ENCODE results near the gene ERAP2. TPM values are rescaled to one million over a fixed set of nuclear protein-coding genes. Genes with fewer than 3 reads are reported as not detected.
"Not testable (repeated sequence)": the region's sequence is repeated elsewhere in the genome, so short reads cannot be mapped to it uniquely, and the experiment has no call there.

The ERAP2 gene
- total RNA-seq, 2 donors from 2014 or later, result 7.5 to 24.7 TPM

DNA sequence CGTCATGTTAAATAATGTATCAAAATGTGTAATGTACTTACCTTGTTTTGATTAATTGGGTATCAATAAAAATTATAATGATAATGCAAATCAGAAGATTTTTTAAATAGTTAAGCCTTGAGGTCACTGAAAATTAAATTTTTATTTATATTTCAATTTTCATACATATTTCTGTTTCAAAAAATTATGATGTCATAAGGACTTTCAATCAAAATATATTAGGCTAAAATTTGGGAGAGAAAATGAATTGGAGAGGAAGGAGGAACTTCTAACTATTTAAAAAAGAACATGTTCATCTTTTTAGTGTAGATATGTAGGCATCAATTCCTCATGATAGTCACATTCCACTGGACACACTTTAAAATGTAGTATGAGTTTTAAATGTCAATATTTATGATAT is 39.5 kb upstream of the ERAP2 start:
- intact Hi-C loops (cut with DNase I), result no loop called here

DNA sequence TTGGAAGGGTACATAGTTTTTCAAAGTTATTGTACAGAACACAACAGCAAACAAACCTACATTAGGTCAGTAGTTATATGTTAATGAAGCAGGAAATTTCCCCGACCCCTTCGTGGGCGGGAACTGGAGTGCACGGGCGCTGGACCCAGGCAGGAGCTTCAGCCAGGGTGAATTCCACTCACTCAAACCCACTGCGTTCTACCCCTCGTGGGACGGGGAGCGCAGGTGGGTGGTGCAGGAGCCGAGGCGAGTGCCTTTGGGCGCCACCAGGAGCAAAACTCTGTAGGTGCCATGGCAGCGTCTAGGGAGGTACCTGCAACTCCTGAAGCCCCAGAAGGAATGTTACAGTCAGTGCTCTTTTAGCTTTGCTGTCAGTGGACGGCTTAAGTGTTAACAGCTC is 39.0 kb upstream of the ERAP2 start:
- intact Hi-C loops (cut with DNase I), result no loop called here
- no peak overlapping the region for H3K4me3 ChIP-seq
- TF ChIP-seq, protein P1, sequence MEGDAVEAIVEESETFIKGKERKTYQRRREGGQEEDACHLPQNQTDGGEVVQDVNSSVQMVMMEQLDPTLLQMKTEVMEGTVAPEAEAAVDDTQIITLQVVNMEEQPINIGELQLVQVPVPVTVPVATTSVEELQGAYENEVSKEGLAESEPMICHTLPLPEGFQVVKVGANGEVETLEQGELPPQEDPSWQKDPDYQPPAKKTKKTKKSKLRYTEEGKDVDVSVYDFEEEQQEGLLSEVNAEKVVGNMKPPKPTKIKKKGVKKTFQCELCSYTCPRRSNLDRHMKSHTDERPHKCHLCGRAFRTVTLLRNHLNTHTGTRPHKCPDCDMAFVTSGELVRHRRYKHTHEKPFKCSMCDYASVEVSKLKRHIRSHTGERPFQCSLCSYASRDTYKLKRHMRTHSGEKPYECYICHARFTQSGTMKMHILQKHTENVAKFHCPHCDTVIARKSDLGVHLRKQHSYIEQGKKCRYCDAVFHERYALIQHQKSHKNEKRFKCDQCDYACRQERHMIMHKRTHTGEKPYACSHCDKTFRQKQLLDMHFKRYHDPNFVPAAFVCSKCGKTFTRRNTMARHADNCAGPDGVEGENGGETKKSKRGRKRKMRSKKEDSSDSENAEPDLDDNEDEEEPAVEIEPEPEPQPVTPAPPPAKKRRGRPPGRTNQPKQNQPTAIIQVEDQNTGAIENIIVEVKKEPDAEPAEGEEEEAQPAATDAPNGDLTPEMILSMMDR (IDR thresholded peaks at IDR 0.05), result no peak
- TF ChIP-seq POLR2A (IDR thresholded peaks at IDR 0.05), result no peak
- H3K9me3 ChIP-seq, result no peaks in the 10 kb centered on the region
- no peaks in the 10 kb centered on the region for H3K4me1 ChIP-seq
- no peaks in the 10 kb centered on the region for H3K27me3 ChIP-seq
- WGBS, 2 donors, result 80 to 85% methylated on average over 14 of the region's 14 CpGs
- H3K27ac ChIP-seq, result no peak overlapping the region
- ATAC-seq, result no peak
- DNase-seq, result no peak
- H3K36me3 ChIP-seq (replicated peaks in 1 of 2; ENCODE audit: insufficient read depth in 1 of 2, low read depth in 2 of 2), result no peaks in the 10 kb centered on the region

More for the DNA sequence above, 39.5 kb upstream of the ERAP2 start:
- TF ChIP-seq, protein P1 (IDR thresholded peaks at IDR 0.05), result no peak
- no peak for TF ChIP-seq POLR2A (IDR thresholded peaks at IDR 0.05)
- Histone ChIP-seq H3K4me3 (no peak overlapping the region), H3K4me1 (no peaks in the 10 kb centered on the region), H3K36me3 (replicated peaks in 1 of 2; ENCODE audit: insufficient read depth in 1 of 2, low read depth in 2 of 2) (no peaks in the 10 kb centered on the region), H3K27ac (no peak overlapping the region), H3K9me3 (no peaks in the 10 kb centered on the region), H3K27me3 (no peaks in the 10 kb centered on the region)
- DNase-seq (no peak), ATAC-seq (no peak)
- 94% methylated on average over 1 of the region's 1 CpG for WGBS, 2 donors

DNA sequence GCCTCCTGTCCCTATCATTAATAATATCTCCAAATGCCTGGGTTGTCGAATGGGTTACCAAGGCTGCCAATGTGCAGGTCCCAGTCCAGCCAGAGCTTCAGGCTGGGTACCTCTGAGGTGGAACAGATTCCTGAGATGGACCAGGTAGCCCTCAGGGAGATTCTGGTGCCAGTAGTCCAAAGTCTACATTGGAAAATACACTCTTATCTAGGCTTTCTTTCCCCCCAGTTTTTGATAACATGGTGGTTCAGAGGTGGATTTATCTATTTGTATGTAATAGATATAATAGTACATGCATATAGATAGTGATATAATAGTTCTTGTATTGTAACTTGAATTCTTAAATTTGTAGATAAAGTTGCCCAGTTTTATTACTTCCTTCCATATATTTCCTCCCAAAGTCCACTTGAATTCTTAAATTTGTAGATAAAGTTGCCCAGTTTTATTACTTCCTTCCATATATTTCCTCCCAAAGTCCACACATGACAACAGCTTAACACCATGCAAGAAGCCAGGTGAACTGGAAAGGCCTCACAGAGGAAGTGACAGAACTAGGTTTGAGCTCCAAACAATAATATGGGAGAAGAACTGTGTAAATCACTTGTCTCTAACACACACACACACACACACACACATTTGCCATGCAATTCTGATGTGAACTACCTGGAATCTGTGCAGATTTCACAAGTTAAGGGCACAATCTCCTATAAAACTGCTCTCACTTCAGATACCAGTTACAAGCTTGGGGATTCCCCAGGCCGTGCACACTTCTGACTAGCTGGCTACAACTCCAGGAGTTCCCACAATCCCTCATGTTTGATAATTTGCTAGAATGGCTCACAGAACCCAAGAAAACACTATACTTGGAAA is 37.9 kb upstream of the ERAP2 start:
- Histone ChIP-seq H3K4me1 (no peaks in the 10 kb centered on the region), H3K9me3 (no peaks in the 10 kb centered on the region), H3K27me3 (no peaks in the 10 kb centered on the region), H3K27ac (no peak overlapping the region), H3K36me3 (replicated peaks in 1 of 2; ENCODE audit: insufficient read depth in 1 of 2, low read depth in 2 of 2) (no peaks in the 10 kb centered on the region), H3K4me3 (no peak overlapping the region)
- intact Hi-C loops (cut with DNase I), result no loop called here
- DNase-seq (peak in 1 of 4 donors; percentile 10), ATAC-seq (no peak)
- 61 to 65% methylated on average over 2 of the region's 2 CpGs for WGBS, 2 donors
- TF ChIP-seq, protein P1 (IDR thresholded peaks at IDR 0.05), result no peak
- no peak for TF ChIP-seq POLR2A (IDR thresholded peaks at IDR 0.05)

DNA sequence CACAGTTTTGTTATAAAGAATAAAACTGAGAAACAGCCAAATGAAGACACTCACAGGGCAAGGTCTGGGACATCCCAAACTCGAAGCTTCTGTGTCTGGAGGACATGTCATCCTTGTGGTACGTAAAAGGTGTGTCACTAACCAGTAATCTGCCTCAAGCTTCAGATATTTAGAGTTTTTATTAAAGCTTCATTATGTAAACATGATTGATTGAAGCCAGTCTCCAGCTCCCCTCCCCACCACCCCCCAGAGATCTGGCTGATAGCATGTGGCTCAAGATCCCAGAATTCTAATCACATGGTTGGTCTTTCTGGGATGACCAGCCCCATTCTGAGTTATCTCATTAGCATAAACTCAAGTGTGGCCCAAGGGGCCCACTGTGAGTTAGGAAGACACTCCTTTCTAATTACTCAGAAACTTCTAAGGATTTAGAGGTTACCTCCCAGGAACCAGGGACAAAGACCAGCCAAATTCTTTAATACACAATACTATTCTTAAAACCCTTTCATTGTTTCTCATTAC is 37.2 kb upstream of the ERAP2 start:
- Histone ChIP-seq H3K36me3 (replicated peaks in 1 of 2; ENCODE audit: insufficient read depth in 1 of 2, low read depth in 2 of 2) (no peaks in the 10 kb centered on the region), H3K4me1 (no peaks in the 10 kb centered on the region), H3K4me3 (no peak overlapping the region), H3K27me3 (no peaks in the 10 kb centered on the region), H3K9me3 (no peaks in the 10 kb centered on the region), H3K27ac (no peak overlapping the region)
- TF ChIP-seq, protein P1 (IDR thresholded peaks at IDR 0.05), result no peak
- TF ChIP-seq POLR2A (IDR thresholded peaks at IDR 0.05), result no peak
- intact Hi-C loops (cut with DNase I), result no loop called here
- WGBS, 2 donors, result 91 to 93% methylated on average over 2 of the region's 2 CpGs
- DNase-seq, result no peak
- no peak for ATAC-seq

DNA sequence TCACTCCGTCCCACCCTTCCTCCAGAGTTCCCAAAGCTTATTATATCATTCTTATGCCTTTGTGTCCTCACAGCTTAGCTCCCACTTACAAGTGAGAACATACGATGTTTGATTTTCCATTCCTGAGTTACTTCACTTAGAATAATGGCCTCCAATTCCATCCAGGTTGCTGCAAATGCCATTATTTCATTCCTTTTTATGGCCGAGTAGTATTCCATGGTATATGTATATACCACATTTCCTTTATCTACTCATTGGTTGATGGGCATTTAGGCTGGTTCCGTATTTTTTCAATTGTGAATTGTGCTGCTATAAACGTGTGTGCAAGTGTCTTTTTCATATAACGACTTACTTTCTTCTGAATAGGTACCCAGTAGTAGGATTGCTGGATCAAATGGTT is 34.4 kb upstream of the ERAP2 start:
- 70 to 72% methylated on average over 6 of the region's 6 CpGs for WGBS, 2 donors
- H3K27me3 ChIP-seq; H3K4me3 ChIP-seq; H3K27ac ChIP-seq; H3K4me1 ChIP-seq; H3K36me3 ChIP-seq (replicated peaks in 1 of 2; ENCODE audit: insufficient read depth in 1 of 2, low read depth in 2 of 2); DNase-seq; ATAC-seq; intact Hi-C loops (cut with DNase I); H3K9me3 ChIP-seq: not testable (repeated sequence)
